ENCODE data around the gene BIRC6. TPM values are rescaled to one million over a fixed set of nuclear protein-coding genes. Genes with fewer than 3 reads are reported as not detected.

Gene BIRC6
- total and polyA plus RNA-seq, 2 of the 8 experiments (the other 6 are each of a cell fraction or from before 2014, with no cell fraction given), result 32.5 to 69.5 TPM

DNA sequence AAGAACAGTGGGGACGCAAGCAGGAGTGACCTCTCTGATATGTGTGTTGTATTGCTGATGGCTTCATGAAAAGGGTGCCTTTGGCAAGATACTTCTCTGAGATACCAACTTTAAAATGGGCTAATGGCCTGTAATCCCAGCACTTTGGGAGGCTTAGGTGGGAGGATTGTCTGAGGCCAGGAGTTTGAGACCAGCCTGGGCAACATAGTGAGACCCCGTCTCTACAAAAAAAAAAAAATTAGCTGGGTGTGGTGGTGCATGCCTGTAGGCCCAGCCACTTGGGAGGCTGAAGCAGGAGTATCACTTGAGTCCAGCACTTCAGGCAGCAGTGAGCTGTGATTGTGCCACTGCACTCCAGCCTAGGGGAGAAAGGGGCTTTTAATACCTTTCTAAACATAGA is 9.8 kb downstream of the BIRC6 start (continued):
- TF ChIP-seq, protein P1, sequence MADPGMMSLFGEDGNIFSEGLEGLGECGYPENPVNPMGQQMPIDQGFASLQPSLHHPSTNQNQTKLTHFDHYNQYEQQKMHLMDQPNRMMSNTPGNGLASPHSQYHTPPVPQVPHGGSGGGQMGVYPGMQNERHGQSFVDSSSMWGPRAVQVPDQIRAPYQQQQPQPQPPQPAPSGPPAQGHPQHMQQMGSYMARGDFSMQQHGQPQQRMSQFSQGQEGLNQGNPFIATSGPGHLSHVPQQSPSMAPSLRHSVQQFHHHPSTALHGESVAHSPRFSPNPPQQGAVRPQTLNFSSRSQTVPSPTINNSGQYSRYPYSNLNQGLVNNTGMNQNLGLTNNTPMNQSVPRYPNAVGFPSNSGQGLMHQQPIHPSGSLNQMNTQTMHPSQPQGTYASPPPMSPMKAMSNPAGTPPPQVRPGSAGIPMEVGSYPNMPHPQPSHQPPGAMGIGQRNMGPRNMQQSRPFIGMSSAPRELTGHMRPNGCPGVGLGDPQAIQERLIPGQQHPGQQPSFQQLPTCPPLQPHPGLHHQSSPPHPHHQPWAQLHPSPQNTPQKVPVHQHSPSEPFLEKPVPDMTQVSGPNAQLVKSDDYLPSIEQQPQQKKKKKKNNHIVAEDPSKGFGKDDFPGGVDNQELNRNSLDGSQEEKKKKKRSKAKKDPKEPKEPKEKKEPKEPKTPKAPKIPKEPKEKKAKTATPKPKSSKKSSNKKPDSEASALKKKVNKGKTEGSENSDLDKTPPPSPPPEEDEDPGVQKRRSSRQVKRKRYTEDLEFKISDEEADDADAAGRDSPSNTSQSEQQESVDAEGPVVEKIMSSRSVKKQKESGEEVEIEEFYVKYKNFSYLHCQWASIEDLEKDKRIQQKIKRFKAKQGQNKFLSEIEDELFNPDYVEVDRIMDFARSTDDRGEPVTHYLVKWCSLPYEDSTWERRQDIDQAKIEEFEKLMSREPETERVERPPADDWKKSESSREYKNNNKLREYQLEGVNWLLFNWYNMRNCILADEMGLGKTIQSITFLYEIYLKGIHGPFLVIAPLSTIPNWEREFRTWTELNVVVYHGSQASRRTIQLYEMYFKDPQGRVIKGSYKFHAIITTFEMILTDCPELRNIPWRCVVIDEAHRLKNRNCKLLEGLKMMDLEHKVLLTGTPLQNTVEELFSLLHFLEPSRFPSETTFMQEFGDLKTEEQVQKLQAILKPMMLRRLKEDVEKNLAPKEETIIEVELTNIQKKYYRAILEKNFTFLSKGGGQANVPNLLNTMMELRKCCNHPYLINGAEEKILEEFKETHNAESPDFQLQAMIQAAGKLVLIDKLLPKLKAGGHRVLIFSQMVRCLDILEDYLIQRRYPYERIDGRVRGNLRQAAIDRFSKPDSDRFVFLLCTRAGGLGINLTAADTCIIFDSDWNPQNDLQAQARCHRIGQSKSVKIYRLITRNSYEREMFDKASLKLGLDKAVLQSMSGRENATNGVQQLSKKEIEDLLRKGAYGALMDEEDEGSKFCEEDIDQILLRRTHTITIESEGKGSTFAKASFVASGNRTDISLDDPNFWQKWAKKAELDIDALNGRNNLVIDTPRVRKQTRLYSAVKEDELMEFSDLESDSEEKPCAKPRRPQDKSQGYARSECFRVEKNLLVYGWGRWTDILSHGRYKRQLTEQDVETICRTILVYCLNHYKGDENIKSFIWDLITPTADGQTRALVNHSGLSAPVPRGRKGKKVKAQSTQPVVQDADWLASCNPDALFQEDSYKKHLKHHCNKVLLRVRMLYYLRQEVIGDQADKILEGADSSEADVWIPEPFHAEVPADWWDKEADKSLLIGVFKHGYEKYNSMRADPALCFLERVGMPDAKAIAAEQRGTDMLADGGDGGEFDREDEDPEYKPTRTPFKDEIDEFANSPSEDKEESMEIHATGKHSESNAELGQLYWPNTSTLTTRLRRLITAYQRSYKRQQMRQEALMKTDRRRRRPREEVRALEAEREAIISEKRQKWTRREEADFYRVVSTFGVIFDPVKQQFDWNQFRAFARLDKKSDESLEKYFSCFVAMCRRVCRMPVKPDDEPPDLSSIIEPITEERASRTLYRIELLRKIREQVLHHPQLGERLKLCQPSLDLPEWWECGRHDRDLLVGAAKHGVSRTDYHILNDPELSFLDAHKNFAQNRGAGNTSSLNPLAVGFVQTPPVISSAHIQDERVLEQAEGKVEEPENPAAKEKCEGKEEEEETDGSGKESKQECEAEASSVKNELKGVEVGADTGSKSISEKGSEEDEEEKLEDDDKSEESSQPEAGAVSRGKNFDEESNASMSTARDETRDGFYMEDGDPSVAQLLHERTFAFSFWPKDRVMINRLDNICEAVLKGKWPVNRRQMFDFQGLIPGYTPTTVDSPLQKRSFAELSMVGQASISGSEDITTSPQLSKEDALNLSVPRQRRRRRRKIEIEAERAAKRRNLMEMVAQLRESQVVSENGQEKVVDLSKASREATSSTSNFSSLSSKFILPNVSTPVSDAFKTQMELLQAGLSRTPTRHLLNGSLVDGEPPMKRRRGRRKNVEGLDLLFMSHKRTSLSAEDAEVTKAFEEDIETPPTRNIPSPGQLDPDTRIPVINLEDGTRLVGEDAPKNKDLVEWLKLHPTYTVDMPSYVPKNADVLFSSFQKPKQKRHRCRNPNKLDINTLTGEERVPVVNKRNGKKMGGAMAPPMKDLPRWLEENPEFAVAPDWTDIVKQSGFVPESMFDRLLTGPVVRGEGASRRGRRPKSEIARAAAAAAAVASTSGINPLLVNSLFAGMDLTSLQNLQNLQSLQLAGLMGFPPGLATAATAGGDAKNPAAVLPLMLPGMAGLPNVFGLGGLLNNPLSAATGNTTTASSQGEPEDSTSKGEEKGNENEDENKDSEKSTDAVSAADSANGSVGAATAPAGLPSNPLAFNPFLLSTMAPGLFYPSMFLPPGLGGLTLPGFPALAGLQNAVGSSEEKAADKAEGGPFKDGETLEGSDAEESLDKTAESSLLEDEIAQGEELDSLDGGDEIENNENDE (IDR thresholded peaks at IDR 0.05; ENCODE audit: insufficient replicate concordance, low read length), result no peak
- TF ChIP-seq RXRA (IDR thresholded peaks at IDR 0.05; ENCODE audit: insufficient read depth, low read depth, low read length) (no peak), SIRT6 (IDR thresholded peaks at IDR 0.05; ENCODE audit: low read length) (no peak), JUND (IDR thresholded peaks at IDR 0.05; ENCODE audit: low read length) (no peak)

Data from H1 (cell line).